Psoas muscle (tissue), 8 donors: ENCODE measurements around the gene THRA. TPM values are rescaled to one million over a fixed set of nuclear protein-coding genes. Genes with fewer than 3 reads are reported as not detected.

ENCODE experiments used
- ATAC-seq, 4 donors: fragments of 200-7000 bp; cut with Tn5 transposase; one replicate each; pipeline ENCODE4 v1.9.1; 2020; ENCODE audit warnings: moderate library complexity in 3 of 4, mild to moderate bottlenecking in 2 of 4
- DNase-seq, 2 donors: peaks; one replicate each; pipeline ENCODE4 v3.0.0-alpha.2; 2020
- H3K27ac ChIP-seq: fragments of 200-600 bp; one replicate; pipeline ENCODE4 v1.8.0; 2022
- H3K27me3 ChIP-seq, 3 donors: fragments of 200-600 bp in 1 of 3; one replicate each; pipeline versions ENCODE4 v1.6.1 to v1.8.0; 2013 to 2022; ENCODE audit warnings: low read length in 2 of 3, mild to moderate bottlenecking in 2 of 3, moderate library complexity in 1 of 3; ENCODE audit not compliant: insufficient read depth in 3 of 3
- H3K36me3 ChIP-seq, 2 donors: fragments of 200-600 bp in 1 of 2; one replicate each; pipeline versions ENCODE4 v1.6.1 to v1.8.0; 2013 to 2022; ENCODE audit warnings: low read depth in 1 of 2, mild to moderate bottlenecking in 1 of 2, moderate library complexity in 1 of 2; ENCODE audit not compliant: insufficient read depth in 1 of 2
- H3K4me1 ChIP-seq: fragments of 200-600 bp; one replicate; pipeline ENCODE4 v1.8.0; 2022
- H3K4me3 ChIP-seq: fragments of 200-600 bp; one replicate; pipeline ENCODE4 v1.8.0; 2022; ENCODE audit warnings: mild to moderate bottlenecking
- H3K9me3 ChIP-seq: fragments of 200-600 bp; one replicate; pipeline ENCODE4 v1.8.0; 2022
- WGBS, 3 donors: extraction: QIAGEN DNeasy Blood & Tissue Kit; methylation state at CpG; one replicate each; pipeline versions ENCODE4 v1.1.6 to v1.1.7; 2013; 5-methylcytosine and 5-hydroxymethylcytosine counted together
- intact Hi-C, 2 donors: fragments of 100-400 bp; cut with DNase I; formaldehyde crosslinking; loops; one replicate each; pipeline versions ENCODE4 v1.11.0 to v1.14.2; 2022
- polyA plus RNA-seq, 3 donors: library from polyadenylated mRNA; stranded (reverse); fragments of 200-250 nt; gene quantifications; one replicate each; pipeline ENCODE4 v1.2.3, GENCODE V29; 2013
- total RNA-seq, 4 donors: library from RNA; stranded (reverse); fragmentation: NEBNext Ultra II Directional in 2 of 4; extraction: Animal tissue kit (Norgen Biotek cat#: 25700) in 2 of 4; gene quantifications; one replicate each; pipeline versions ENCODE4 v1.2.1 to v1.2.4, GENCODE V29; 2021 to 2023
- TF ChIP-seq, protein P1 (sequence below): fragments of 200-600 bp; IDR thresholded peaks from one replicate; pipeline ENCODE4 v1.8.0; 2022; ENCODE audit warnings: antibody characterized with exemption
- donor health status: healthy with polysubstance abuse.
- donor health status: DM: no; HTN: no; CAD: no; lungs with moderate emphysema.
- donor health status: Bipolar disorder and iron deficiency.
- donor health status: healthy.
- donor health status: DM: yes; HTN: yes; CAD: no.
- donor health status: DM: no; HTN: no; CAD: no.
- donor health status: DM: no; HTN: no; CAD: no.
- donor health status: DM: yes; HTN: yes; CAD: no.

Gene THRA
- total and polyA plus RNA-seq, 7 donors, result 9.5 to 60.0 (median 41.2) TPM

- Histone ChIP-seq H3K9me3 (no peaks in the 10 kb centered on the region), H3K27ac (peak overlapping the region; percentile 99), H3K27me3 (no peaks in the 10 kb centered on the region), H3K4me1 (peaks cover 70% of the 10 kb centered on the region), H3K4me3 (peak overlapping the region; percentile 98), H3K36me3 (peaks cover 1 to 17% of the 10 kb centered on the region in 2 donors)
- TF ChIP-seq, protein P1, sequence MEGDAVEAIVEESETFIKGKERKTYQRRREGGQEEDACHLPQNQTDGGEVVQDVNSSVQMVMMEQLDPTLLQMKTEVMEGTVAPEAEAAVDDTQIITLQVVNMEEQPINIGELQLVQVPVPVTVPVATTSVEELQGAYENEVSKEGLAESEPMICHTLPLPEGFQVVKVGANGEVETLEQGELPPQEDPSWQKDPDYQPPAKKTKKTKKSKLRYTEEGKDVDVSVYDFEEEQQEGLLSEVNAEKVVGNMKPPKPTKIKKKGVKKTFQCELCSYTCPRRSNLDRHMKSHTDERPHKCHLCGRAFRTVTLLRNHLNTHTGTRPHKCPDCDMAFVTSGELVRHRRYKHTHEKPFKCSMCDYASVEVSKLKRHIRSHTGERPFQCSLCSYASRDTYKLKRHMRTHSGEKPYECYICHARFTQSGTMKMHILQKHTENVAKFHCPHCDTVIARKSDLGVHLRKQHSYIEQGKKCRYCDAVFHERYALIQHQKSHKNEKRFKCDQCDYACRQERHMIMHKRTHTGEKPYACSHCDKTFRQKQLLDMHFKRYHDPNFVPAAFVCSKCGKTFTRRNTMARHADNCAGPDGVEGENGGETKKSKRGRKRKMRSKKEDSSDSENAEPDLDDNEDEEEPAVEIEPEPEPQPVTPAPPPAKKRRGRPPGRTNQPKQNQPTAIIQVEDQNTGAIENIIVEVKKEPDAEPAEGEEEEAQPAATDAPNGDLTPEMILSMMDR, result no peak
- DNase-seq (no peak), ATAC-seq (no peak)
- intact Hi-C loops, result no loop called here
- 62 to 73% (median 73%) methylated on average over 16 of the region's 16 CpGs for WGBS, 3 donors
Measured at GRCh38 chr17:40101367-40102210, 38.8 kb downstream of the THRA start.

GRCh38 chr17:40103071-40103661 lies 40.4 kb downstream of the THRA start:
- DNase-seq (peak in 1 of 2 donors; percentile 45), ATAC-seq (no peak)
- Histone ChIP-seq H3K27me3 (no peaks in the 10 kb centered on the region), H3K4me1 (peaks cover 70% of the 10 kb centered on the region), H3K9me3 (no peaks in the 10 kb centered on the region), H3K4me3 (no peak overlapping the region), H3K36me3 (peaks cover 0 to under 1% of the 10 kb centered on the region in 2 donors), H3K27ac (peak overlapping the region; percentile 99)
- intact Hi-C loops, result no loop called here
- TF ChIP-seq, protein P1, result no peak
- WGBS, 3 donors, result 53 to 66% (median 56%) methylated on average over 3 of the region's 3 CpGs

GRCh38 chr17:40103688-40104087 lies 40.9 kb downstream of the THRA start:
- H3K36me3 ChIP-seq, result no peaks in the 10 kb centered on the region

GRCh38 chr17:40104594-40105486 lies 42.1 kb downstream of the THRA start:
- Histone ChIP-seq H3K4me1 (peaks cover 82% of the 10 kb centered on the region), H3K27me3 (no peaks in the 10 kb centered on the region), H3K4me3 (no peak overlapping the region), H3K9me3 (no peaks in the 10 kb centered on the region), H3K27ac (peak overlapping the region; percentile 99), H3K36me3 (no peaks in the 10 kb centered on the region)
- TF ChIP-seq, protein P1, result no peak
- WGBS, 3 donors, result 56 to 70% (median 58%) methylated on average over 3 of the region's 3 CpGs
- ATAC-seq (no peak), DNase-seq (no peak)
- intact Hi-C loops, result no loop called here

More at GRCh38 chr17:40103688-40104087, 40.9 kb downstream of the THRA start:
- no peaks in the 10 kb centered on the region for H3K9me3 ChIP-seq
- WGBS, 3 donors, result 17 to 28% (median 26%) methylated on average over 2 of the region's 2 CpGs
- intact Hi-C loops, result no loop called here
- no peak for ATAC-seq
- TF ChIP-seq, protein P1, result no peak
- H3K4me3 ChIP-seq, result no peak overlapping the region
- H3K27ac ChIP-seq, result peak overlapping the region; percentile 99
- H3K4me1 ChIP-seq, result peaks cover 71% of the 10 kb centered on the region
- no peak for DNase-seq
- H3K27me3 ChIP-seq, result no peaks in the 10 kb centered on the region
